ENCODE data around the gene GAS1.

The GAS1 gene

GRCh38 chr9:86902991-86903733 is 44.1 kb downstream of the GAS1 start:
- Histone ChIP-seq H3F3A (ENCODE audit: low read depth) (no peaks in the 10 kb centered on the region), H3K27me3 (ENCODE audit: insufficient read depth, low read length, poor library complexity, severe bottlenecking) (no peaks in the 10 kb centered on the region), H3K9me3 (ENCODE audit: insufficient read depth, low read depth, low read length) (0 out of 2 replicates have a peak, but pooled peaks cover 4% of the 10 kb centered on the region), H3K4me1 (ENCODE audit: insufficient read depth, low read length, poor library complexity, severe bottlenecking) (no peaks in the 10 kb centered on the region), H3K79me2 (ENCODE audit: insufficient read depth, low read length) (no peaks in the 10 kb centered on the region), H3K9me2 (replicated peaks; ENCODE audit: low read depth, low read length) (no peaks in the 10 kb centered on the region), H3K4me2 (ENCODE audit: low read depth, low read length, poor library complexity, severe bottlenecking) (no peak overlapping the region), H4K20me1 (ENCODE audit: insufficient read depth, low read length, poor library complexity, severe bottlenecking) (no peaks in the 10 kb centered on the region), H2AFZ (ENCODE audit: low read length) (no peak overlapping the region), H3K4me3 (ENCODE audit: low read length, poor library complexity, severe bottlenecking) (no peak overlapping the region), H3K36me3 (ENCODE audit: insufficient read depth, low read length) (no peaks in the 10 kb centered on the region), H3K9ac (ENCODE audit: low read depth, low read length, poor library complexity, severe bottlenecking) (no peak overlapping the region)
- TF ChIP-seq CTCF (conservative IDR thresholded peaks at IDR 0.05; ENCODE audit: low read length) (no peak), EZH2phosphoT487 (IDR thresholded peaks at IDR 0.05; ENCODE audit: borderline replicate concordance) (no peak)

DNA sequence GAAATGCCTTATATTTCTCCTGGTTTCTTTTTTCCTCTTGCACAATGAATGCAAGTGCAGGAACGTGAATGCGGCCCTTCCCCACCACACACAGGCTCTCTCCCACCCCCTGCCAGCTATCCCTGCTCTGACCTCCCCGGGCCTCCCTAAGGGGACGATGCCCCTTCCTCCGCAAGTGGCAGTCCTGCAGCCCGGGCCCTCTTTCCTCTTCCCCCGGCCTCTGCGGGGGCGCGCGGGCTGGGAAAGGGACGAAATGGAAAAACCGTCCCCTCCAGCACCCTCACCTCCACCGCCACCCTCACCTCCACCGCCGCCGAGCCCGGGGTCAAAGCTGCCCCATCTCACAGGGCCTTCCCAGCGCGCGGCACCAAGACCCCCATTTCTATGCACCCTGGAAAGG is 44.7 kb downstream of the GAS1 start:
- H2AFZ ChIP-seq (ENCODE audit: low read length) = no peak overlapping the region
- H3K36me3 ChIP-seq (ENCODE audit: insufficient read depth, low read length) = no peaks in the 10 kb centered on the region
- H3K9me2 ChIP-seq (replicated peaks; ENCODE audit: low read depth, low read length) = no peaks in the 10 kb centered on the region
- no peak overlapping the region for H3K9ac ChIP-seq (ENCODE audit: low read depth, low read length, poor library complexity, severe bottlenecking)
- no peak overlapping the region for H3K4me2 ChIP-seq (ENCODE audit: low read depth, low read length, poor library complexity, severe bottlenecking)
- TF ChIP-seq EZH2phosphoT487 (IDR thresholded peaks at IDR 0.05; ENCODE audit: borderline replicate concordance) = no peak
- no peak for TF ChIP-seq CTCF (conservative IDR thresholded peaks at IDR 0.05; ENCODE audit: low read length)
- H4K20me1 ChIP-seq (ENCODE audit: insufficient read depth, low read length, poor library complexity, severe bottlenecking) = no peaks in the 10 kb centered on the region
- H3K79me2 ChIP-seq (ENCODE audit: insufficient read depth, low read length) = no peaks in the 10 kb centered on the region
- H3K4me1 ChIP-seq (ENCODE audit: insufficient read depth, low read length, poor library complexity, severe bottlenecking) = no peaks in the 10 kb centered on the region
- H3K4me3 ChIP-seq (ENCODE audit: low read length, poor library complexity, severe bottlenecking) = no peak overlapping the region
- H3F3A ChIP-seq (ENCODE audit: low read depth) = no peaks in the 10 kb centered on the region
- 0 out of 2 replicates have a peak, but pooled peaks cover 4% of the 10 kb centered on the region for H3K9me3 ChIP-seq (ENCODE audit: insufficient read depth, low read depth, low read length)
- no peaks in the 10 kb centered on the region for H3K27me3 ChIP-seq (ENCODE audit: insufficient read depth, low read length, poor library complexity, severe bottlenecking)

DNA sequence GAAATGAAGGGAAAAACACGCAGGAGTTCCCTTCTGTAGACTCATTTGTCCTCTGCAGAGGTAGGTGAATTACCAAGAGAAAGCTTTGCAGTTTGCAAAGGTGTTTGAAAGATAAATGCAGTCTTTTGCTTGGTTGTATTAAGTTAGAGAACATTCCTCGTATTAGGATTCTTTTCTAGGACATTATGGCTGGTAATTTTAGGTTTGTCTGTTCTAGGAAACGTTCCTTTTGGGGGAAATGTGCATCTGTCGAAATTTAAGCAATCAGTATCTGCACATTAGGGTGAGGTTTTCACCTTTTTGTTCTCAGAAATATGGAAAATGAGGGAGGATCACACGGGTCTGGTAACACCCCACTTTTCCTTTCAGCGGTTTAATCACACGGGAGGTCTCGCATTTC is 45.1 kb downstream of the GAS1 start:
- Histone ChIP-seq H2AFZ (ENCODE audit: low read length) (no peak overlapping the region), H3K36me3 (ENCODE audit: insufficient read depth, low read length) (no peaks in the 10 kb centered on the region), H3K9me3 (ENCODE audit: insufficient read depth, low read depth, low read length) (0 out of 2 replicates have a peak, but pooled peaks cover 4% of the 10 kb centered on the region), H3K4me3 (ENCODE audit: low read length, poor library complexity, severe bottlenecking) (no peak overlapping the region), H3K4me1 (ENCODE audit: insufficient read depth, low read length, poor library complexity, severe bottlenecking) (no peaks in the 10 kb centered on the region), H3F3A (ENCODE audit: low read depth) (no peaks in the 10 kb centered on the region), H3K79me2 (ENCODE audit: insufficient read depth, low read length) (no peaks in the 10 kb centered on the region), H4K20me1 (ENCODE audit: insufficient read depth, low read length, poor library complexity, severe bottlenecking) (no peaks in the 10 kb centered on the region), H3K27me3 (ENCODE audit: insufficient read depth, low read length, poor library complexity, severe bottlenecking) (no peaks in the 10 kb centered on the region), H3K9me2 (replicated peaks; ENCODE audit: low read depth, low read length) (no peaks in the 10 kb centered on the region), H3K9ac (ENCODE audit: low read depth, low read length, poor library complexity, severe bottlenecking) (no peak overlapping the region), H3K4me2 (ENCODE audit: low read depth, low read length, poor library complexity, severe bottlenecking) (no peak overlapping the region)
- no peak for TF ChIP-seq EZH2phosphoT487 (IDR thresholded peaks at IDR 0.05; ENCODE audit: borderline replicate concordance)
- no peak for TF ChIP-seq CTCF (conservative IDR thresholded peaks at IDR 0.05; ENCODE audit: low read length)
